Measurements from ENCODE around the gene UBP1. TPM values are rescaled to one million over a fixed set of nuclear protein-coding genes. Genes with fewer than 3 reads are reported as not detected.

The UBP1 gene
- total RNA-seq, 1 donor from 2014 or later = 74.1 TPM

DNA sequence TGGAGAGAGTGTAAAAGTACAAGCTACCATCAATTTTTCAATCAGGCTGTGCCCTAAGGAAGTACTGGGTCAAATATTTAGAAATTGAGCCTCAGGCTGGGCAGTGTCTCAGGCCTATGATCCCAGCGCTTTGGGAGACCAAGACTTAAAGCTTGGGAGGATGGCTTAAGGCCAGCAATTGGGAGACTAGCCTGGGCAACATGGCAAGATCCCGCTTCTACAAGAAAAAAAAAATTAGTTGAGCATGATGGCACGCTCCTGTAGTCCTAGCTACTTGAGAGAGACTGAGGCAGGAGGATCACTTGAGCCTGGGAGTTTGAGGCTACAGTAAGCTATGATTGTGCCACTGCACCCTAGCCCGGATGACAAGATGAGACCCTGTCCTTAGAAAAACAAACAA, 2.0 kb upstream of the UBP1 start:
- no peak overlapping the region for H2AFZ ChIP-seq (replicated peaks)
- no peak overlapping the region for H3K27ac Mint-ChIP-seq

DNA sequence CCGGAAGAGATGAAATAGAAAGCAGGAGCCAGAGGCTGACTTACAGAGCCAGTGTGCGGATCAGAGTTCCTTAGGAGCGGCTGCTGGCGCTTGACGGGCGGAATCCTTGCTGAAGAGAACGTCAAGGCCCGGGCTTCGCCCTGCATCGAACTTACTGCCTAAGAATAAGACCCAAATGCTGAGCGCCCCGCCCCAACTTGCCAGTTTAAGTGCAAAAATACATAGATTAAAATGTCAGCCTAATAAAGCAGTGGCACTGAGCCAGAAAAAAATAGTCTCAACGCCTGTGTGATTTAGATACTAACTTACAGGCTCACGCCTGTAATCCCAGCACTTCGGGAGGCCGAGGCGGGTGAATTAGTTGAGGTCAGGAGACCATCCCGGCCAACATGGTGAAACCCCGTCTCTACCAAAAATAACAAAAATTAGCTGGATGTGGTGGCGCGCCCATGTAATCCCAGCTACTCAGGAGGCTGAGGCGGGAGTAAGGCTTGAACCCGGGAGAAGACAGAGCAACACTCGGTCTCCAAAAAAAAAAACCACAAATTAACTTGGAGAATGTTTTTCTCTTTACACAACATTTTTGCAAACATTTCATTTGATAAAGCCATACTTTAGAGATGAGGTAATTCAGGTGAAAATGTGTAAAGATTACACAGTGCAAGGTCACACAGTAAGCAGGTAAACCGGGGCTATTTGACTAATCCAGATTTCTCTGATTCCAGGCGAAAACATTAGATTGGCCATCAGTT, 1.2 kb upstream of the UBP1 start:
- Histone ChIP-seq H3F3A (ENCODE audit: low read depth) (peaks cover 29% of the 10 kb centered on the region), H2AFZ (replicated peaks) (peak overlapping the region; percentile 89), H3K36me3 (no peaks in the 10 kb centered on the region), H3K4me3 (peak overlapping the region; percentile 72), H3K4me2 (peak overlapping the region; percentile 83), H4K20me1 (ENCODE audit: low read depth) (peaks cover 33% of the 10 kb centered on the region), H3K27me3 (no peaks in the 10 kb centered on the region), H3K27ac (peak overlapping the region; percentile 97), H3K4me1 (peaks cover 23% of the 10 kb centered on the region), H3K79me2 (ENCODE audit: low read depth) (peaks cover 34% of the 10 kb centered on the region), H3K9me3 (ENCODE audit: low read depth) (no peaks in the 10 kb centered on the region), H3K9ac (peak overlapping the region; percentile 60)
- Mint-ChIP-seq H3K9me3 (no peaks in the 10 kb centered on the region), H3K27me3 (ENCODE audit: insufficient read depth, low read depth) (peaks cover 8% of the 10 kb centered on the region), H3K4me1 (peaks cover 30% of the 10 kb centered on the region), H3K36me3 (peaks cover 1% of the 10 kb centered on the region), H3K27ac (peak overlapping the region; percentile 100), H3K4me3 (peak overlapping the region; percentile 100)
- peak; percentile 77 for DNase-seq (ENCODE audit: low spot score)
- TF ChIP-seq EZH2 (IDR thresholded peaks at IDR 0.05) (no peak), EZH2phosphoT487 (IDR thresholded peaks at IDR 0.05) (no peak)
- TF ChIP-seq, protein P1, sequence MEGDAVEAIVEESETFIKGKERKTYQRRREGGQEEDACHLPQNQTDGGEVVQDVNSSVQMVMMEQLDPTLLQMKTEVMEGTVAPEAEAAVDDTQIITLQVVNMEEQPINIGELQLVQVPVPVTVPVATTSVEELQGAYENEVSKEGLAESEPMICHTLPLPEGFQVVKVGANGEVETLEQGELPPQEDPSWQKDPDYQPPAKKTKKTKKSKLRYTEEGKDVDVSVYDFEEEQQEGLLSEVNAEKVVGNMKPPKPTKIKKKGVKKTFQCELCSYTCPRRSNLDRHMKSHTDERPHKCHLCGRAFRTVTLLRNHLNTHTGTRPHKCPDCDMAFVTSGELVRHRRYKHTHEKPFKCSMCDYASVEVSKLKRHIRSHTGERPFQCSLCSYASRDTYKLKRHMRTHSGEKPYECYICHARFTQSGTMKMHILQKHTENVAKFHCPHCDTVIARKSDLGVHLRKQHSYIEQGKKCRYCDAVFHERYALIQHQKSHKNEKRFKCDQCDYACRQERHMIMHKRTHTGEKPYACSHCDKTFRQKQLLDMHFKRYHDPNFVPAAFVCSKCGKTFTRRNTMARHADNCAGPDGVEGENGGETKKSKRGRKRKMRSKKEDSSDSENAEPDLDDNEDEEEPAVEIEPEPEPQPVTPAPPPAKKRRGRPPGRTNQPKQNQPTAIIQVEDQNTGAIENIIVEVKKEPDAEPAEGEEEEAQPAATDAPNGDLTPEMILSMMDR (IDR thresholded peaks at IDR 0.05) = no peak

More for the DNA sequence above, 2.0 kb upstream of the UBP1 start:
- no peak overlapping the region for H3K4me2 ChIP-seq
- peaks cover 25% of the 10 kb centered on the region for H4K20me1 ChIP-seq (ENCODE audit: low read depth)
- no peaks in the 10 kb centered on the region for H3K27me3 ChIP-seq
- TF ChIP-seq, protein P1 (IDR thresholded peaks at IDR 0.05) = no peak
- TF ChIP-seq EZH2phosphoT487 (IDR thresholded peaks at IDR 0.05) = no peak
- Mint-ChIP-seq H3K4me1 (peaks cover 25% of the 10 kb centered on the region), H3K9me3 (no peaks in the 10 kb centered on the region), H3K27me3 (ENCODE audit: insufficient read depth, low read depth) (peaks cover 8% of the 10 kb centered on the region), H3K4me3 (peak overlapping the region; percentile 100), H3K36me3 (peaks cover 1% of the 10 kb centered on the region)
- H3K36me3 ChIP-seq = no peaks in the 10 kb centered on the region
- H3K4me3 ChIP-seq = no peak overlapping the region
- no peak overlapping the region for H3K27ac ChIP-seq
- H3K9ac ChIP-seq = no peak overlapping the region
- peaks cover 32% of the 10 kb centered on the region for H3K79me2 ChIP-seq (ENCODE audit: low read depth)
- no peak for DNase-seq (ENCODE audit: low spot score)
- H3K4me1 ChIP-seq = peaks cover 23% of the 10 kb centered on the region
- H3K9me3 ChIP-seq (ENCODE audit: low read depth) = no peaks in the 10 kb centered on the region
- H3F3A ChIP-seq (ENCODE audit: low read depth) = peaks cover 36% of the 10 kb centered on the region

DNA sequence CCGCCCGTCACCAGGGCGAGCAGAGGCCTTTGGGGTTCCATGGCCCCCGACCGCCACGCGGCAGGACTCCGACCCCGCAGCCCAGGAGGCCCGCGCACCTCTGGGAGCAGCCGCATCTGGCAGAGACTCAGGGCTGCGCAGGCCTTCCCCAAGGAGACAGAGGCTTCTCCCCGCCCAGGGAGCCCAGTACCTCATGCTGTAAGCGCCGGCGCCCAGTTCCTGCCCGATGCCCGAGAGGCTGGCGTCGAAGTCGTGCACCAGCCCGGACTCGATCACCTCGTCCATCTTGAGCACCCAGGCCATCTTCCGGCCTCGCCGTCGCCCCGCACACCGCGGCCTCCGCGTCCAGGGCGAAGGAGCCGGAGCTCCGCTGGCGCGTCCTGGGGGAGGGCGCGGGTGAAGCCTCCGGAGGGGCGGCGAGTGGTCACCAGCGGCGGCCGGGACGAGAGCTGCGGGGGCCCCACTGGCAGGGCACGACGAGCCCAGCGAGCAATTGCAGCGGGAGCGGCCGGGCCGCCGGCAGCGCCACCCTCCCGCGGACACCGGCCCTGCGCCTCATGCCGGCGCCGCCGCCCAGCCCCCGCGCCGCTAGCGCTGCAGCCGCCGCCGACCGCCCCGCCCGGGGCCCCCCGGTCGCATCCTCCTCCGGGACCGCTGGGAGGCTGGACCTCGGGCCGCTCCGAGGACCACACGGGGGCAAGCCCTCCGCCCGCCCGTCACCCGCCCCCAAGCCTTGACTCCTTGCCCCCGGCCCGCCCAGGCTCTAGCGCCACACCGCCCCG, 468 bp downstream of the UBP1 start:
- TF ChIP-seq, protein P1 (IDR thresholded peaks at IDR 0.05) = peak; percentile 3
- TF ChIP-seq EZH2phosphoT487 (IDR thresholded peaks at IDR 0.05) = no peak
- DNase-seq (ENCODE audit: low spot score) = no peak
- Mint-ChIP-seq H3K4me3 (peak overlapping the region; percentile 100), H3K9me3 (no peaks in the 10 kb centered on the region), H3K4me1 (peaks cover 30% of the 10 kb centered on the region), H3K27ac (no peak overlapping the region), H3K27me3 (ENCODE audit: insufficient read depth, low read depth) (peaks cover 8% of the 10 kb centered on the region), H3K36me3 (peaks cover 1% of the 10 kb centered on the region)
- Histone ChIP-seq H3K27ac (peak overlapping the region; percentile 94), H2AFZ (replicated peaks) (peak overlapping the region; percentile 27), H3K36me3 (no peaks in the 10 kb centered on the region), H3K27me3 (no peaks in the 10 kb centered on the region), H3K4me3 (peak overlapping the region; percentile 72), H3K4me1 (peaks cover 23% of the 10 kb centered on the region), H3K4me2 (peak overlapping the region; percentile 87), H4K20me1 (ENCODE audit: low read depth) (peaks cover 47% of the 10 kb centered on the region), H3K9ac (peak overlapping the region; percentile 84), H3K79me2 (ENCODE audit: low read depth) (peaks cover 50% of the 10 kb centered on the region), H3K9me3 (ENCODE audit: low read depth) (no peaks in the 10 kb centered on the region), H3F3A (ENCODE audit: low read depth) (peaks cover 29% of the 10 kb centered on the region)
